Peyer's patch (tissue), 4 donors: ENCODE data around the gene ARHGAP12.

Experiments
- CTCF ChIP-seq, 6 experiments: fragments of 450-650 bp in 4 of 6; fragments of 200-600 bp in 2 of 6; sonication (generic) in 1 of 6; IDR thresholded peaks; one replicate each; pipeline ENCODE4 v1.5.1; 2017 to 2019; ENCODE audit warnings: antibody characterized with exemption in 6 of 6, mild to moderate bottlenecking in 3 of 6, moderate library complexity in 1 of 6
- POLR2A ChIP-seq, 2 donors: fragments of 450-650 bp; IDR thresholded peaks; one replicate each; pipeline ENCODE4 v1.5.1; 2017; ENCODE audit warnings: antibody characterized with exemption in 2 of 2, mild to moderate bottlenecking in 2 of 2, moderate library complexity in 2 of 2

GRCh38 chr10:31782701-31783100, 145.9 kb downstream of the ARHGAP12 start:
- TF ChIP-seq CTCF (IDR thresholded peaks at IDR 0.05) (no peak), POLR2A (IDR thresholded peaks at IDR 0.05) (no peak)
